ENCODE results near the gene FABP7.

The FABP7 gene

GRCh38 chr6:122799140-122799745 is 19.7 kb downstream of the FABP7 start:
- DNase-seq: no peak

GRCh38 chr6:122799916-122800686 is 20.6 kb downstream of the FABP7 start:
- no peak for DNase-seq

- no peak for DNase-seq
Observed at GRCh38 chr6:122800906-122801305, 21.4 kb downstream of the FABP7 start.

- DNase-seq: no peak
Observed at GRCh38 chr6:122801397-122801796, 21.9 kb downstream of the FABP7 start.

GRCh38 chr6:122803171-122803661 is 23.7 kb downstream of the FABP7 start:
- no peak for DNase-seq

GRCh38 chr6:122804962-122805485 is 25.5 kb downstream of the FABP7 start:
- no peak for DNase-seq

GRCh38 chr6:122806291-122806690 is 26.8 kb downstream of the FABP7 start:
- DNase-seq: no peak

- DNase-seq: no peak
Observed at GRCh38 chr6:122808121-122808885, 28.8 kb downstream of the FABP7 start.

GRCh38 chr6:122809001-122809400 is 29.5 kb downstream of the FABP7 start:
- DNase-seq: no peak

- no peak for DNase-seq
Observed at GRCh38 chr6:122809691-122810090, 30.2 kb downstream of the FABP7 start.

GRCh38 chr6:122810189-122810588 is 30.7 kb downstream of the FABP7 start:
- no peak for DNase-seq

GRCh38 chr6:122817358-122817757 is 37.8 kb downstream of the FABP7 start:
- DNase-seq: no peak

- DNase-seq: no peak
Observed at GRCh38 chr6:122817766-122818165, 38.2 kb downstream of the FABP7 start.

- no peak for DNase-seq
Observed at GRCh38 chr6:122818866-122819265, 39.4 kb downstream of the FABP7 start.

- no peak for DNase-seq
Observed at GRCh38 chr6:122821095-122821494, 41.6 kb downstream of the FABP7 start.

- no peak for DNase-seq
Observed at GRCh38 chr6:122825163-122825562, 45.6 kb downstream of the FABP7 start.

GRCh38 chr6:122829456-122829855 is 49.9 kb downstream of the FABP7 start:
- no peak for DNase-seq

- DNase-seq: no peak
Observed at GRCh38 chr6:122831511-122831910, 52.0 kb downstream of the FABP7 start.

- DNase-seq: no peak
Observed at GRCh38 chr6:122832459-122832858, 52.9 kb downstream of the FABP7 start.

- no peak for DNase-seq
Observed at GRCh38 chr6:122833021-122833491, 53.5 kb downstream of the FABP7 start.

All from CD4-positive, alpha-beta T cell treated with Interleukin-21 for 1 hour (primary cell).